ENCODE results near the gene THSD4. TPM values are rescaled to one million over a fixed set of nuclear protein-coding genes. Genes with fewer than 3 reads are reported as not detected.
A peak's percentile ranks its signal among the peaks of the same experiment; 100 is the strongest.

Gene THSD4
- total and polyA plus RNA-seq, 2 of the 4 experiments (the other 2 are of a cell fraction) = 25.5 to 31.1 TPM

DNA sequence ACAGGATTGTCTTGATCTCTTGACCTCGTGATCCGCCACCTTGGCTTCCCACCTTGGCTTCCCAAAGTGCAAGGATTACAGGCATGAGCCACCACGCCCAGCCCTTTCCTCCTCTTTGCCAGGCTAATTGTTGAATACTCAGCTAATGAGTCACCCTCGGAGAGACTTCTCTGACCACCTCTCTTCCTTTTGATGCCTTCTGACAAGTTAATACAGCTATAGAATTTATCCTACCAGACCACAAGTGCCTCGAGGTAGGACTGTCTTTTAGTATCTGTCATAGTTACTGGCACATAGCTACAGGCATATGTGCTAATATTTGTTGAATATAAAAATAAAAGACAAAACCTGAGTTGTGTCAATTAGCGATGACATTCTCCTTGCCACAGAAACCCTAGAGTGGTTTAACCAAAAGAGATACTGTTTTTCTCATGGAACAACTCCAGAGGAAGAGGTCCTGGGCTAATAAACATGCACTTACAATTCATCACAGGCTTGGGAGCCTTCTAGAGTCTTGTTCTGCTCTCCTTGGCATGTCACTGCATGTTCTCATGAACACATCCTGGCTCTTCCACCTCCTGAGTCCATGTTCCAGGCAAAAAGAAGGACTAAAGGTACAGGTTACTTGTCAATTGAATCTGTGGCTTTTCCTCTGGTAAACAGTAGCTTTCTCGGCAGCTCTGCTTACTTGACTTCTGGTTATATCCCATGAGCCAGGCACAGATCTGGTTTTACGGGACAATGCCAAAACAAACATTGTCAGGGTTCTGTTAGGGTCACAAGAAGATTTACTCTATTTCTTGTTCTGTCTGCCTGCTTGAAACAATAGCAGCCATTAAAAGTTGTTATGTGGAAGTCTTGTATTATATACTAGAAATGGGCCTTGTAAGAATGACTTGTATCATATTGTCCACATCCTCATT is 332.3 kb downstream of the THSD4 start:
- CTCF ChIA-PET = no interaction called here
- peak; percentile 36 for DNase-seq
- no peaks in the 10 kb centered on the region for H3K9me3 ChIP-seq (ENCODE audit: control insufficient read depth, insufficient read depth, low read length)
- POLR2A ChIA-PET (ENCODE audit: unreplicated experiment) = interaction anchor here (0.6 kb wide), 1 partner anchor 336 kb away, joined by 7 read pairs; no protein-coding TSS in a partner anchor
- peak overlapping the region; percentile 46 for H3K4ac ChIP-seq (ENCODE audit: low read depth, low read length)
- H3K23ac ChIP-seq (ENCODE audit: low read depth, low read length) = peak overlapping the region; percentile 68
- ATAC-seq (ENCODE audit: low read depth) = no peak
- peaks cover 10% of the 10 kb centered on the region for H3K9me1 ChIP-seq (ENCODE audit: insufficient read depth, low read length)
- H4K5ac ChIP-seq (ENCODE audit: low read depth, low read length) = no peak overlapping the region
- in situ Hi-C loops (cut with MboI; ENCODE audit: low sequenced_read_pairs) = loop anchor here (5.0 kb wide), 2 partner anchors 285 to 360 kb away; no protein-coding TSS in a partner anchor
- peaks cover 17% of the 10 kb centered on the region; the same call in 1 of the 2 replicates for H4K20me1 ChIP-seq (ENCODE audit: insufficient read depth, low read length)
- peak overlapping the region; percentile 56; the same call in 1 of the 2 replicates for H2AK5ac ChIP-seq (ENCODE audit: low read depth, low read length)
- H4K8ac ChIP-seq (ENCODE audit: low read depth in 2 of 2, low read length in 2 of 2) = 0 out of 4 replicates have a peak overlapping the region, but pooled peaks of 1 of the 2 experiments have one; percentile 16
- no CpG with 5 or more reads among the region's 8 CpGs for WGBS, 2 experiments (ENCODE audit: extremely low coverage in 2 of 2, insufficient read length in 1 of 2)
- H3K27me3 ChIP-seq (ENCODE audit: control insufficient read depth, insufficient read depth, low read length) = no peaks in the 10 kb centered on the region
- H2BK120ac ChIP-seq (ENCODE audit: low read depth, low read length) = peak overlapping the region; percentile 34; the same call in 1 of the 2 replicates
- no peak overlapping the region for H3K18ac ChIP-seq (ENCODE audit: low read depth, low read length)
- BruUV-seq (replicated peaks) = no TSS peak
- no peak overlapping the region for H4K91ac ChIP-seq (ENCODE audit: insufficient read depth, low read depth, low read length)
- H2BK5ac ChIP-seq (ENCODE audit: low read depth, low read length, poor library complexity, severe bottlenecking) = no peak overlapping the region
- H3K9ac ChIP-seq (ENCODE audit: low read depth, low read length) = no peak overlapping the region
- 0 out of 2 replicates have a peak overlapping the region, but pooled peaks have one; percentile 8 for H2BK20ac ChIP-seq (ENCODE audit: low read depth, low read length)
- H3K56ac ChIP-seq (ENCODE audit: extremely low read depth, insufficient read depth, low read length) = no peak overlapping the region
- H2BK15ac ChIP-seq (ENCODE audit: low read depth, low read length) = peak overlapping the region; percentile 9; the same call in 1 of the 3 replicates
- no peak overlapping the region for H3K27ac ChIP-seq (ENCODE audit: insufficient read depth, low read length)
- H3K14ac ChIP-seq (replicated peaks; ENCODE audit: low read depth, low read length) = peak overlapping the region; percentile 39
- peaks cover 6 to 14% of the 10 kb centered on the region in 2 experiments; a peak in 1 of 4 replicates for H3K79me1 ChIP-seq (ENCODE audit: low read depth in 1 of 2, low read length in 2 of 2)
- peaks cover 17% of the 10 kb centered on the region for H3K4me1 ChIP-seq (ENCODE audit: control insufficient read depth, insufficient read depth, low read length)
- H2AFZ ChIP-seq (replicated peaks; ENCODE audit: low read length, poor library complexity) = no peak overlapping the region
- H2AK9ac ChIP-seq (replicated peaks; ENCODE audit: low read depth, low read length, poor library complexity) = no peak overlapping the region
- intact Hi-C loops (cut with micrococcal nuclease) = loop anchor here (1.0 to 2.0 kb wide), 5 partner anchors 204 to 709 kb away; no protein-coding TSS in a partner anchor
- peaks cover 3% of the 10 kb centered on the region for H3K36me3 ChIP-seq (ENCODE audit: control insufficient read depth, insufficient read depth, low read length)
- H3K4me3 ChIP-seq (ENCODE audit: insufficient read depth, low read depth, low read length) = no peak overlapping the region
- no peak overlapping the region for H3K4me2 ChIP-seq (ENCODE audit: low read depth, low read length)
- no peak for TF ChIP-seq USF2 (IDR thresholded peaks at IDR 0.05; ENCODE audit: low read depth, low read length)
- TF ChIP-seq NFE2L2 (IDR thresholded peaks at IDR 0.05; ENCODE audit: low read depth, low read length) = no peak
- TF ChIP-seq MAZ (IDR thresholded peaks at IDR 0.05; ENCODE audit: borderline replicate concordance, low read depth, low read length) = no peak
- no peak for TF ChIP-seq RCOR1 (IDR thresholded peaks at IDR 0.05; ENCODE audit: insufficient replicate concordance, low read length)
- no peak for TF ChIP-seq MAFK (IDR thresholded peaks at IDR 0.05; ENCODE audit: low read depth, low read length)
- TF ChIP-seq RAD21 (IDR thresholded peaks at IDR 0.05; ENCODE audit: low read length) = no peak
- no peak for TF ChIP-seq CEBPB (IDR thresholded peaks at IDR 0.05; ENCODE audit: low read depth, low read length)
- no peak for TF ChIP-seq MXI1 (IDR thresholded peaks at IDR 0.05; ENCODE audit: borderline replicate concordance, low read depth, low read length)
- TF ChIP-seq, protein P1, sequence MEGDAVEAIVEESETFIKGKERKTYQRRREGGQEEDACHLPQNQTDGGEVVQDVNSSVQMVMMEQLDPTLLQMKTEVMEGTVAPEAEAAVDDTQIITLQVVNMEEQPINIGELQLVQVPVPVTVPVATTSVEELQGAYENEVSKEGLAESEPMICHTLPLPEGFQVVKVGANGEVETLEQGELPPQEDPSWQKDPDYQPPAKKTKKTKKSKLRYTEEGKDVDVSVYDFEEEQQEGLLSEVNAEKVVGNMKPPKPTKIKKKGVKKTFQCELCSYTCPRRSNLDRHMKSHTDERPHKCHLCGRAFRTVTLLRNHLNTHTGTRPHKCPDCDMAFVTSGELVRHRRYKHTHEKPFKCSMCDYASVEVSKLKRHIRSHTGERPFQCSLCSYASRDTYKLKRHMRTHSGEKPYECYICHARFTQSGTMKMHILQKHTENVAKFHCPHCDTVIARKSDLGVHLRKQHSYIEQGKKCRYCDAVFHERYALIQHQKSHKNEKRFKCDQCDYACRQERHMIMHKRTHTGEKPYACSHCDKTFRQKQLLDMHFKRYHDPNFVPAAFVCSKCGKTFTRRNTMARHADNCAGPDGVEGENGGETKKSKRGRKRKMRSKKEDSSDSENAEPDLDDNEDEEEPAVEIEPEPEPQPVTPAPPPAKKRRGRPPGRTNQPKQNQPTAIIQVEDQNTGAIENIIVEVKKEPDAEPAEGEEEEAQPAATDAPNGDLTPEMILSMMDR (conservative IDR thresholded peaks at IDR 0.05; ENCODE audit: low read depth, low read length) = no peak
- TF ChIP-seq POLR2A (IDR thresholded peaks at IDR 0.05; ENCODE audit: low read depth, low read length) = no peak
- no peak for TF ChIP-seq SMC3 (IDR thresholded peaks at IDR 0.05; ENCODE audit: low read depth, low read length)
- dilution Hi-C loops (cut with HindIII; ENCODE audit: low sequenced_read_pairs, unreplicated experiment) = no loop called here

Measured in IMR-90 (cell line).